Measurements from ENCODE around the gene MVB12B.

- TF ChIP-seq, protein P1, sequence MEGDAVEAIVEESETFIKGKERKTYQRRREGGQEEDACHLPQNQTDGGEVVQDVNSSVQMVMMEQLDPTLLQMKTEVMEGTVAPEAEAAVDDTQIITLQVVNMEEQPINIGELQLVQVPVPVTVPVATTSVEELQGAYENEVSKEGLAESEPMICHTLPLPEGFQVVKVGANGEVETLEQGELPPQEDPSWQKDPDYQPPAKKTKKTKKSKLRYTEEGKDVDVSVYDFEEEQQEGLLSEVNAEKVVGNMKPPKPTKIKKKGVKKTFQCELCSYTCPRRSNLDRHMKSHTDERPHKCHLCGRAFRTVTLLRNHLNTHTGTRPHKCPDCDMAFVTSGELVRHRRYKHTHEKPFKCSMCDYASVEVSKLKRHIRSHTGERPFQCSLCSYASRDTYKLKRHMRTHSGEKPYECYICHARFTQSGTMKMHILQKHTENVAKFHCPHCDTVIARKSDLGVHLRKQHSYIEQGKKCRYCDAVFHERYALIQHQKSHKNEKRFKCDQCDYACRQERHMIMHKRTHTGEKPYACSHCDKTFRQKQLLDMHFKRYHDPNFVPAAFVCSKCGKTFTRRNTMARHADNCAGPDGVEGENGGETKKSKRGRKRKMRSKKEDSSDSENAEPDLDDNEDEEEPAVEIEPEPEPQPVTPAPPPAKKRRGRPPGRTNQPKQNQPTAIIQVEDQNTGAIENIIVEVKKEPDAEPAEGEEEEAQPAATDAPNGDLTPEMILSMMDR (conservative IDR thresholded peaks at IDR 0.05; ENCODE audit: low read length), result no peak
- TF ChIP-seq EZH2phosphoT487 (IDR thresholded peaks at IDR 0.05; ENCODE audit: borderline replicate concordance), result no peak
Measured at GRCh38 chr9:126298063-126298801, 28.4 kb upstream of the MVB12B start.

All from Loucy (cell line).